ENCODE data around the gene LEP. TPM values are rescaled to one million over a fixed set of nuclear protein-coding genes. Genes with fewer than 3 reads are reported as not detected.
"Not testable (repeated sequence)": the region's sequence is repeated elsewhere in the genome, so short reads cannot be mapped to it uniquely, and the experiment has no call there.

LEP gene
- total RNA-seq, 1 donor from 2014 or later: not detected

GRCh38 chr7:128274246-128274883 lies 33.3 kb downstream of the LEP start:
- peaks cover 6% of the 10 kb centered on the region for H3K4me1 Mint-ChIP-seq (ENCODE audit: low read depth)
- TF ChIP-seq, protein P1, sequence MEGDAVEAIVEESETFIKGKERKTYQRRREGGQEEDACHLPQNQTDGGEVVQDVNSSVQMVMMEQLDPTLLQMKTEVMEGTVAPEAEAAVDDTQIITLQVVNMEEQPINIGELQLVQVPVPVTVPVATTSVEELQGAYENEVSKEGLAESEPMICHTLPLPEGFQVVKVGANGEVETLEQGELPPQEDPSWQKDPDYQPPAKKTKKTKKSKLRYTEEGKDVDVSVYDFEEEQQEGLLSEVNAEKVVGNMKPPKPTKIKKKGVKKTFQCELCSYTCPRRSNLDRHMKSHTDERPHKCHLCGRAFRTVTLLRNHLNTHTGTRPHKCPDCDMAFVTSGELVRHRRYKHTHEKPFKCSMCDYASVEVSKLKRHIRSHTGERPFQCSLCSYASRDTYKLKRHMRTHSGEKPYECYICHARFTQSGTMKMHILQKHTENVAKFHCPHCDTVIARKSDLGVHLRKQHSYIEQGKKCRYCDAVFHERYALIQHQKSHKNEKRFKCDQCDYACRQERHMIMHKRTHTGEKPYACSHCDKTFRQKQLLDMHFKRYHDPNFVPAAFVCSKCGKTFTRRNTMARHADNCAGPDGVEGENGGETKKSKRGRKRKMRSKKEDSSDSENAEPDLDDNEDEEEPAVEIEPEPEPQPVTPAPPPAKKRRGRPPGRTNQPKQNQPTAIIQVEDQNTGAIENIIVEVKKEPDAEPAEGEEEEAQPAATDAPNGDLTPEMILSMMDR (IDR thresholded peaks at IDR 0.05; ENCODE audit: unreplicated experiment): no peak
- H3K27me3 Mint-ChIP-seq: peaks cover 7% of the 10 kb centered on the region
- peaks cover 6% of the 10 kb centered on the region for H3K36me3 Mint-ChIP-seq (ENCODE audit: insufficient read depth)
- H3K9me3 Mint-ChIP-seq (ENCODE audit: low read depth): peaks cover 8% of the 10 kb centered on the region
- H3K4me3 Mint-ChIP-seq (ENCODE audit: low read depth): no peak overlapping the region
- H3K27ac Mint-ChIP-seq: no peak overlapping the region
- DNase-seq (ENCODE audit: low spot score, unreplicated experiment): no peak

- Mint-ChIP-seq H3K36me3 (ENCODE audit: insufficient read depth) (peaks cover 11% of the 10 kb centered on the region), H3K4me3 (ENCODE audit: low read depth) (no peak overlapping the region), H3K27me3 (peaks cover 7% of the 10 kb centered on the region), H3K4me1 (ENCODE audit: low read depth) (peaks cover 6% of the 10 kb centered on the region), H3K9me3 (ENCODE audit: low read depth) (peaks cover 14% of the 10 kb centered on the region), H3K27ac (no peak overlapping the region)
- no peak for DNase-seq (ENCODE audit: low spot score, unreplicated experiment)
- TF ChIP-seq, protein P1 (IDR thresholded peaks at IDR 0.05; ENCODE audit: unreplicated experiment): no peak
Observed at GRCh38 chr7:128274884-128275603, 34.0 kb downstream of the LEP start.

GRCh38 chr7:128275681-128276080 lies 34.6 kb downstream of the LEP start:
- peaks cover 12% of the 10 kb centered on the region for H3K36me3 Mint-ChIP-seq (ENCODE audit: insufficient read depth)
- no peak overlapping the region for H3K4me3 Mint-ChIP-seq (ENCODE audit: low read depth)
- no peak for DNase-seq (ENCODE audit: low spot score, unreplicated experiment)
- no peak overlapping the region for H3K27ac Mint-ChIP-seq
- peaks cover 16% of the 10 kb centered on the region for H3K9me3 Mint-ChIP-seq (ENCODE audit: low read depth)
- TF ChIP-seq, protein P1 (IDR thresholded peaks at IDR 0.05; ENCODE audit: unreplicated experiment): no peak
- H3K4me1 Mint-ChIP-seq (ENCODE audit: low read depth): peaks cover 6% of the 10 kb centered on the region
- peaks cover 7% of the 10 kb centered on the region for H3K27me3 Mint-ChIP-seq

GRCh38 chr7:128278366-128278765 lies 37.3 kb downstream of the LEP start:
- TF ChIP-seq, protein P1 (IDR thresholded peaks at IDR 0.05; ENCODE audit: unreplicated experiment): no peak
- DNase-seq (ENCODE audit: low spot score, unreplicated experiment): no peak
- H3K4me1 Mint-ChIP-seq (ENCODE audit: low read depth): peaks cover 6% of the 10 kb centered on the region
- no peak overlapping the region for H3K27ac Mint-ChIP-seq
- peaks cover 16% of the 10 kb centered on the region for H3K9me3 Mint-ChIP-seq (ENCODE audit: low read depth)
- H3K27me3 Mint-ChIP-seq: peaks cover 5% of the 10 kb centered on the region
- H3K4me3 Mint-ChIP-seq (ENCODE audit: low read depth): no peak overlapping the region
- H3K36me3 Mint-ChIP-seq (ENCODE audit: insufficient read depth): peaks cover 13% of the 10 kb centered on the region

DNA sequence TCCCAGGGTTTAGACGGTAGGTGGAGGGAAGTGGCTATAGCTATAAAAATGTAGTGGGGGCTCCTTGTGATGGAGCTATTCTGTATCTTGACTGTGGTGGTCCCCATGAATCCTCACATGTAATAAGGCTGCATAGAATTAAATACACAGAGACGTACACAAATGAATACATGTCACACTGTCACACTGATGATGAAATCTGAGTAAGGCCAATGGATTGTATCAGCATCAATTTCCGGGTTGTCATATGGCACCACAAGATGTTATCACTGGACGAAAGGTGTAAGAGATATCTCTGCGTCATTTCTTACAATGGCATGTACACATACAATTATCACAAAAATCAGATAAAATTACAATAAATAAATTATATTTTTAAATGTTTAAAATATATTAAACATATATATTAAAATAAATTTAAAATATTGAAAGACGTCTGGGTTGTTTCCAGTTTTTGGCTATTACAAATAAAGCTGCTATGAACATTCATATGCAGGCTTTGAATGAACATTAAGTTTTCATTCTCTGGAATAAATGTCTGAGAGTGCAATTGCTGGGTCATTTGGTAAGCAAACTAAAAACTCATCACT lies 38.1 kb downstream of the LEP start:
- Mint-ChIP-seq H3K36me3 (ENCODE audit: insufficient read depth) (peaks cover 13% of the 10 kb centered on the region), H3K27ac (no peak overlapping the region), H3K9me3 (ENCODE audit: low read depth) (peaks cover 16% of the 10 kb centered on the region), H3K27me3 (peaks cover 4% of the 10 kb centered on the region), H3K4me1 (ENCODE audit: low read depth) (peaks cover 6% of the 10 kb centered on the region), H3K4me3 (ENCODE audit: low read depth) (no peak overlapping the region)
- no peak for DNase-seq (ENCODE audit: low spot score, unreplicated experiment)
- TF ChIP-seq, protein P1 (IDR thresholded peaks at IDR 0.05; ENCODE audit: unreplicated experiment): no peak

- H3K27ac Mint-ChIP-seq; H3K4me3 Mint-ChIP-seq (ENCODE audit: low read depth); H3K4me1 Mint-ChIP-seq (ENCODE audit: low read depth); H3K27me3 Mint-ChIP-seq; DNase-seq (ENCODE audit: low spot score, unreplicated experiment): not testable (repeated sequence)
- Mint-ChIP-seq H3K9me3 (ENCODE audit: low read depth) (peaks cover 16% of the 10 kb centered on the region), H3K36me3 (ENCODE audit: insufficient read depth) (peaks cover 13% of the 10 kb centered on the region)
Observed at GRCh38 chr7:128280451-128280850, 39.4 kb downstream of the LEP start.
